Osteoblast (primary cell): Measurements from ENCODE around the gene NOP14. TPM values are rescaled to one million over a fixed set of nuclear protein-coding genes. Genes with fewer than 3 reads are reported as not detected.

Source experiments
- DNase-seq: peaks from one replicate; pipeline ENCODE4 v3.0.0; 2011; ENCODE audit warnings: low spot score, mixed read lengths; ENCODE audit not compliant: insufficient read length; ENCODE audit errors: missing footprints
- H2AFZ ChIP-seq: 2 replicates; pipeline ENCODE4 v1.6.0; 2011; ENCODE audit warnings: mild to moderate bottlenecking, low read length
- H3K27ac ChIP-seq: 2 replicates; pipeline ENCODE4 v1.5.1; 2011; ENCODE audit warnings: mild to moderate bottlenecking, low read depth, low read length, moderate library complexity
- H3K27me3 ChIP-seq: 2 replicates; pipeline ENCODE4 v1.6.0; 2012; ENCODE audit warnings: mild to moderate bottlenecking, control low read depth, inconsistent platforms, low read length, moderate library complexity; ENCODE audit not compliant: insufficient read depth
- H3K36me3 ChIP-seq: 2 replicates; pipeline ENCODE4 v1.5.1; 2011; ENCODE audit warnings: mild to moderate bottlenecking, low read length, control low read depth, moderate library complexity; ENCODE audit not compliant: insufficient read depth
- H3K4me1 ChIP-seq: 2 replicates; pipeline ENCODE4 v1.5.1; 2011; ENCODE audit warnings: mild to moderate bottlenecking, low read length, control low read depth, moderate library complexity; ENCODE audit not compliant: insufficient read depth
- H3K4me2 ChIP-seq: 2 replicates; pipeline ENCODE4 v1.6.0; 2011; ENCODE audit warnings: mild to moderate bottlenecking, low read length; ENCODE audit not compliant: insufficient read depth
- H3K4me3 ChIP-seq: fragments of 200-600 bp; sonication (generic); 3 replicates; pipeline ENCODE4 v1.5.1; 2012; ENCODE audit warnings: mild to moderate bottlenecking, low read length, inconsistent platforms; ENCODE audit not compliant: insufficient read depth
- H3K79me2 ChIP-seq: 2 replicates; pipeline ENCODE4 v1.6.0; 2012; ENCODE audit warnings: mild to moderate bottlenecking, low read length, control low read depth, inconsistent platforms; ENCODE audit not compliant: insufficient read depth
- H3K9me3 ChIP-seq: 2 replicates; pipeline ENCODE4 v1.5.1; 2011; ENCODE audit warnings: low read depth, low read length, control low read depth
- H4K20me1 ChIP-seq: 2 replicates; pipeline ENCODE4 v1.6.0; 2012; ENCODE audit warnings: mild to moderate bottlenecking, low read length, control low read depth; ENCODE audit not compliant: insufficient read depth
- total RNA-seq: library from RNA; depleted of rRNA; stranded (reverse); fragments of >200 nt; gene quantifications from 2 replicates; pipeline ENCODE4 v1.2.3, GENCODE V29; 2012
- TF ChIP-seq, protein P1 (sequence below): IDR thresholded peaks from 2 replicates; pipeline ENCODE4 v1.5.1; 2011; ENCODE audit warnings: mild to moderate bottlenecking, low read depth, low read length, moderate library complexity; ENCODE audit errors: extremely low read depth

NOP14 gene
- total RNA-seq, 1 donor: 30.0 TPM

- TF ChIP-seq, protein P1, sequence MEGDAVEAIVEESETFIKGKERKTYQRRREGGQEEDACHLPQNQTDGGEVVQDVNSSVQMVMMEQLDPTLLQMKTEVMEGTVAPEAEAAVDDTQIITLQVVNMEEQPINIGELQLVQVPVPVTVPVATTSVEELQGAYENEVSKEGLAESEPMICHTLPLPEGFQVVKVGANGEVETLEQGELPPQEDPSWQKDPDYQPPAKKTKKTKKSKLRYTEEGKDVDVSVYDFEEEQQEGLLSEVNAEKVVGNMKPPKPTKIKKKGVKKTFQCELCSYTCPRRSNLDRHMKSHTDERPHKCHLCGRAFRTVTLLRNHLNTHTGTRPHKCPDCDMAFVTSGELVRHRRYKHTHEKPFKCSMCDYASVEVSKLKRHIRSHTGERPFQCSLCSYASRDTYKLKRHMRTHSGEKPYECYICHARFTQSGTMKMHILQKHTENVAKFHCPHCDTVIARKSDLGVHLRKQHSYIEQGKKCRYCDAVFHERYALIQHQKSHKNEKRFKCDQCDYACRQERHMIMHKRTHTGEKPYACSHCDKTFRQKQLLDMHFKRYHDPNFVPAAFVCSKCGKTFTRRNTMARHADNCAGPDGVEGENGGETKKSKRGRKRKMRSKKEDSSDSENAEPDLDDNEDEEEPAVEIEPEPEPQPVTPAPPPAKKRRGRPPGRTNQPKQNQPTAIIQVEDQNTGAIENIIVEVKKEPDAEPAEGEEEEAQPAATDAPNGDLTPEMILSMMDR: no peak
- H3K36me3 ChIP-seq: peaks cover 73% of the 10 kb centered on the region
- peak; percentile 42 for DNase-seq
- no peaks in the 10 kb centered on the region for H3K9me3 ChIP-seq
- peaks cover 52% of the 10 kb centered on the region for H3K79me2 ChIP-seq
- peaks cover 12% of the 10 kb centered on the region for H4K20me1 ChIP-seq
- H2AFZ ChIP-seq: no peak overlapping the region
- H3K27me3 ChIP-seq: no peaks in the 10 kb centered on the region
- no peak overlapping the region for H3K27ac ChIP-seq
- no peak overlapping the region for H3K4me3 ChIP-seq
- H3K4me1 ChIP-seq: peaks cover 15% of the 10 kb centered on the region
- no peak overlapping the region for H3K4me2 ChIP-seq
Measured at GRCh38 chr4:2954358-2955185, 8.6 kb downstream of the NOP14 start.

DNA sequence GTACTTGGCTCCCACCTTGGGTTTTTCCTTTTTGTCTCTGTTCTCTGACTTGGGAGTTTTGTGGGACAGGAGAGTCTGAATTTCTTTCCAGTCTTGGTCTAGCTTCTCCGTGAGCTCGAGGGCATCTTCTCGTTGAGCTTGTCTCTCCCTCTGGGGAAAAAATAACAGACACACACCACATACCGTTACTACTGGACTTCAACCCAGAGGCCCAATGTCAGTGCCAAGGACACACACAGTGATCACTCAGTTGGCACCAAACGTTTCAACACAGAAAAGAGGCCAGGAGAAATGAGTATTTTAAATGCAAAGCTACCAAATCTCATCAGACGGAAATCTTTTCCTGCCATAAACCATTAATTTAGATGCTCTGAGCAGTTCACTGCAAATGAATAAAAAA lies 9.7 kb downstream of the NOP14 start:
- H3K4me2 ChIP-seq: no peak overlapping the region
- no peak overlapping the region for H2AFZ ChIP-seq
- peak; percentile 34 for DNase-seq
- no peak overlapping the region for H3K27ac ChIP-seq
- TF ChIP-seq, protein P1: no peak
- peaks cover 5% of the 10 kb centered on the region for H4K20me1 ChIP-seq
- no peaks in the 10 kb centered on the region for H3K27me3 ChIP-seq
- H3K4me3 ChIP-seq: no peak overlapping the region
- peaks cover 84% of the 10 kb centered on the region for H3K36me3 ChIP-seq
- H3K4me1 ChIP-seq: peaks cover 9% of the 10 kb centered on the region
- peaks cover 49% of the 10 kb centered on the region for H3K79me2 ChIP-seq
- no peaks in the 10 kb centered on the region for H3K9me3 ChIP-seq

GRCh38 chr4:2950221-2950989 lies 12.8 kb downstream of the NOP14 start:
- no peaks in the 10 kb centered on the region for H3K27me3 ChIP-seq
- no peaks in the 10 kb centered on the region for H3K9me3 ChIP-seq
- peaks cover 20% of the 10 kb centered on the region for H3K79me2 ChIP-seq
- H3K4me1 ChIP-seq: no peaks in the 10 kb centered on the region
- peak; percentile 80 for DNase-seq
- H2AFZ ChIP-seq: no peak overlapping the region
- H3K36me3 ChIP-seq: peaks cover 90% of the 10 kb centered on the region
- H3K27ac ChIP-seq: peak overlapping the region; percentile 14
- H4K20me1 ChIP-seq: peaks cover 4% of the 10 kb centered on the region
- TF ChIP-seq, protein P1: no peak
- no peak overlapping the region for H3K4me3 ChIP-seq
- H3K4me2 ChIP-seq: no peak overlapping the region

DNA sequence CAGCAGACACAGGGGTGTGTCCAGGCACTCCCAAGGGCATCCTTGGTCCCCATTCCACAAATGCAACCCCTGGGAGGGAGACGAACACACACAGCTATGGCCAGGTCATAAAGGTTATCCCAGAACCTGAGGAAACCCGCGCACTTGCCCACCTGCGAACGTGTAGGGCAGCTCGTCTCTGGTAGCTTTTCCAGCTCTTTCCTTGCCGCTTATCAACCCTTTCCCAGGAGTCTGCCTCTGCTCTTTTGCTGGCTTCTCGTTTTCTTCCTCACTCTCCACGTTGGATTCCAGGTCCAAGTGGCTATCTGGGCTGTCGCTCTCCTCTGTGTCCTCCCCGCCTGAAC lies 13.5 kb downstream of the NOP14 start:
- Histone ChIP-seq H3K9me3 (no peaks in the 10 kb centered on the region), H3K27ac (peak overlapping the region; percentile 10), H4K20me1 (peaks cover 4% of the 10 kb centered on the region), H3K79me2 (peaks cover 19% of the 10 kb centered on the region), H3K4me3 (no peak overlapping the region), H3K36me3 (peaks cover 96% of the 10 kb centered on the region), H3K4me1 (no peaks in the 10 kb centered on the region), H3K4me2 (no peak overlapping the region), H2AFZ (no peak overlapping the region), H3K27me3 (no peaks in the 10 kb centered on the region)
- TF ChIP-seq, protein P1: no peak
- peak; percentile 30 for DNase-seq
